Measurements from ENCODE around the gene TPD52L2. TPM values are rescaled to one million over a fixed set of nuclear protein-coding genes. Genes with fewer than 3 reads are reported as not detected.

TPD52L2 gene
- total and polyA plus RNA-seq, 2 donors (not counting 1 experiment from before 2014, with no cell fraction given), result 39.9 to 41.3 TPM

GRCh38 chr20:63855363-63856097 lies 9.5 kb upstream of the TPD52L2 start:
- no peak for DNase-seq
- ATAC-seq (ENCODE audit: low read depth), result no peak
- Histone ChIP-seq H3K9ac (ENCODE audit: low read length) (no peak overlapping the region), H4K20me1 (ENCODE audit: control insufficient read depth, insufficient read depth, low read length, poor library complexity, severe bottlenecking) (no peaks in the 10 kb centered on the region), H3K36me3 (replicated peaks in 1 of 2; ENCODE audit: control extremely low read depth in 1 of 2, control insufficient read depth in 1 of 2, extremely low read depth in 1 of 2, insufficient read depth in 2 of 2, low read length in 1 of 2) (no peaks in the 10 kb centered on the region), H3K27me3 (replicated peaks in 1 of 4; ENCODE audit: control extremely low read depth in 1 of 4, control insufficient read depth in 3 of 4, insufficient read depth in 4 of 4, low read length in 3 of 4) (peaks cover 0 to 31% (median 9%) of the 10 kb centered on the region in 4 experiments), H3K79me2 (ENCODE audit: control insufficient read depth, insufficient read depth, low read length) (no peaks in the 10 kb centered on the region), H2AFZ (ENCODE audit: insufficient read depth, low read depth, low read length, poor library complexity, severe bottlenecking) (no peak overlapping the region), H3K4me3 (ENCODE audit: control extremely low read depth in 1 of 5, extremely low read depth in 1 of 5, insufficient read depth in 1 of 5, low read depth in 2 of 5, low read length in 4 of 5) (no peak overlapping the region), H3K9me3 (ENCODE audit: control extremely low read depth in 1 of 3, control insufficient read depth in 2 of 3, insufficient read depth in 1 of 3, low read length in 2 of 3) (no peaks in the 10 kb centered on the region), H3K4me2 (replicated peaks; ENCODE audit: low read depth, low read length, poor library complexity, severe bottlenecking) (no peak overlapping the region), H3K4me1 (ENCODE audit: control insufficient read depth in 2 of 2, insufficient read depth in 2 of 2, low read length in 2 of 2) (peaks cover 26 to 47% of the 10 kb centered on the region in 2 donors), H3K27ac (ENCODE audit: low read length in 2 of 2) (no peak overlapping the region)
- Mint-ChIP-seq H3K27me3 (peaks cover 13% of the 10 kb centered on the region), H3K4me1 (peaks cover 33% of the 10 kb centered on the region), H3K27ac (no peak overlapping the region), H3K4me3 (no peak overlapping the region), H3K9me3 (ENCODE audit: insufficient read depth) (no peaks in the 10 kb centered on the region)
- intact Hi-C loops (cut with micrococcal nuclease), result no loop called here
- TF ChIP-seq CTCF (IDR thresholded peaks at IDR 0.05) (no peak), EZH2 (IDR thresholded peaks at IDR 0.05; ENCODE audit: borderline replicate concordance, insufficient read depth, low read depth, low read length, poor library complexity, severe bottlenecking) (no peak)
- ChIA-PET POLR2A (no interaction called here), CTCF (no interaction called here)
- WGBS (ENCODE audit: insufficient coverage), result 83% methylated on average over 28 of the region's 36 CpGs

- Histone ChIP-seq H3K4me2 (replicated peaks; ENCODE audit: low read depth, low read length, poor library complexity, severe bottlenecking) (no peak overlapping the region), H3K9ac (ENCODE audit: low read length) (no peak overlapping the region), H3K79me2 (ENCODE audit: control insufficient read depth, insufficient read depth, low read length) (no peaks in the 10 kb centered on the region), H4K20me1 (ENCODE audit: control insufficient read depth, insufficient read depth, low read length, poor library complexity, severe bottlenecking) (no peaks in the 10 kb centered on the region), H3K4me3 (ENCODE audit: control extremely low read depth in 1 of 5, extremely low read depth in 1 of 5, insufficient read depth in 1 of 5, low read depth in 2 of 5, low read length in 4 of 5) (no peak overlapping the region), H3K27me3 (replicated peaks in 1 of 4; ENCODE audit: control extremely low read depth in 1 of 4, control insufficient read depth in 3 of 4, insufficient read depth in 4 of 4, low read length in 3 of 4) (peaks cover 0 to 25% (median 8%) of the 10 kb centered on the region in 4 experiments), H3K36me3 (replicated peaks in 1 of 2; ENCODE audit: control extremely low read depth in 1 of 2, control insufficient read depth in 1 of 2, extremely low read depth in 1 of 2, insufficient read depth in 2 of 2, low read length in 1 of 2) (no peaks in the 10 kb centered on the region), H2AFZ (ENCODE audit: insufficient read depth, low read depth, low read length, poor library complexity, severe bottlenecking) (no peak overlapping the region), H3K9me3 (ENCODE audit: control extremely low read depth in 1 of 3, control insufficient read depth in 2 of 3, insufficient read depth in 1 of 3, low read length in 2 of 3) (no peaks in the 10 kb centered on the region), H3K27ac (ENCODE audit: low read length in 2 of 2) (no peak overlapping the region), H3K4me1 (ENCODE audit: control insufficient read depth in 2 of 2, insufficient read depth in 2 of 2, low read length in 2 of 2) (peaks cover 26 to 41% of the 10 kb centered on the region in 2 donors)
- TF ChIP-seq EZH2 (IDR thresholded peaks at IDR 0.05; ENCODE audit: borderline replicate concordance, insufficient read depth, low read depth, low read length, poor library complexity, severe bottlenecking), result no peak
- no peak for TF ChIP-seq CTCF (IDR thresholded peaks at IDR 0.05)
- no peak overlapping the region for H3K27ac Mint-ChIP-seq
- intact Hi-C loops (cut with micrococcal nuclease), result no loop called here
- no peak overlapping the region for H3K4me3 Mint-ChIP-seq
- 95% methylated on average over 20 of the region's 22 CpGs for WGBS (ENCODE audit: insufficient coverage)
- CTCF ChIA-PET, result no interaction called here
- no peaks in the 10 kb centered on the region for H3K9me3 Mint-ChIP-seq (ENCODE audit: insufficient read depth)
- DNase-seq (no peak), ATAC-seq (ENCODE audit: low read depth) (no peak)
- H3K27me3 Mint-ChIP-seq, result peaks cover 8% of the 10 kb centered on the region
- POLR2A ChIA-PET, result no interaction called here
- H3K4me1 Mint-ChIP-seq, result peaks cover 27% of the 10 kb centered on the region
These were observed 9.0 kb upstream of the TPD52L2 start for GRCh38 chr20:63856098-63856511.
